OCI-LY3 (cell line): Measurements from ENCODE around the gene BPNT1.

Experiments used
- CTCF ChIP-seq: fragments of 200-600, 300-600 bp; sonication (generic); IDR thresholded peaks from 2 replicates; pipeline ENCODE4 v1.5.1; 2014; ENCODE audit warnings: antibody characterized with exemption, low read length, low read depth
- EZH2phosphoT487 ChIP-seq: fragments of 200-600 bp; shearing (Covaris generic); IDR thresholded peaks from 2 replicates; pipeline ENCODE4 v1.6.1; 2018; ENCODE audit warnings: antibody characterized with exemption, mixed run types, low read depth

GRCh38 chr1:220121791-220122530, 32.4 kb upstream of the BPNT1 start:
- TF ChIP-seq CTCF (no peak), EZH2phosphoT487 (no peak)
